Measurements from ENCODE around the gene C1QTNF4. TPM values are rescaled to one million over a fixed set of nuclear protein-coding genes. Genes with fewer than 3 reads are reported as not detected.
"Not testable (repeated sequence)": the region's sequence is repeated elsewhere in the genome, so short reads cannot be mapped to it uniquely, and the experiment has no call there.

Gene C1QTNF4
- polyA plus RNA-seq, 1 donor (not counting 4 experiments of a cell fraction or from before 2014, with no cell fraction given), result not detected

- Histone ChIP-seq H3K27me3 (ENCODE audit: control insufficient read depth, extremely low read depth, insufficient read depth, low read length) (no peaks in the 10 kb centered on the region), H2AFZ (ENCODE audit: control insufficient read depth, low read length) (peak overlapping the region; percentile 92), H3K9me3 (ENCODE audit: control insufficient read depth, low read depth, low read length) (no peaks in the 10 kb centered on the region), H3K79me2 (ENCODE audit: control insufficient read depth, insufficient read depth, low read length) (peaks cover 32% of the 10 kb centered on the region), H4K20me1 (ENCODE audit: control insufficient read depth, extremely low read depth, insufficient read depth, low read length) (no peaks in the 10 kb centered on the region), H3K4me3 (ENCODE audit: control insufficient read depth in 2 of 3, extremely low read depth in 1 of 3, insufficient read depth in 2 of 3, low read depth in 1 of 3, low read length in 3 of 3) (peak overlapping the region; percentile 84 to 96 (median 95)), H3K27ac (ENCODE audit: control insufficient read depth, insufficient read depth, low read length) (peak overlapping the region; percentile 92), H3K9ac (ENCODE audit: control insufficient read depth, extremely low read depth, insufficient read depth, low read length) (peak overlapping the region; percentile 96), H3K36me3 (ENCODE audit: control insufficient read depth in 2 of 2, extremely low read depth in 1 of 2, insufficient read depth in 2 of 2, low read length in 2 of 2) (peaks cover 7% of the 10 kb centered on the region in 2 experiments), H3K4me2 (ENCODE audit: control insufficient read depth, extremely low read depth, insufficient read depth, low read depth, low read length) (peak overlapping the region; percentile 89), H3K9me1 (ENCODE audit: control insufficient read depth, extremely low read depth, insufficient read depth, low read length) (no peaks in the 10 kb centered on the region), H3K4me1 (ENCODE audit: control insufficient read depth, extremely low read depth, insufficient read depth, low read length) (peaks cover 11% of the 10 kb centered on the region)
- dilution Hi-C loops (cut with MboI; ENCODE audit: extremely low pct_ligation_motif_present, low sequenced_read_pairs), result no loop called here
- FAIRE-seq (no peak), DNase-seq (ENCODE audit: low read depth, low spot score) (no peak)
- TF ChIP-seq CTCF (optimal IDR thresholded peaks at IDR 0.05 in 1 of 3, IDR thresholded peaks at IDR 0.05 in 1 of 3, conservative IDR thresholded peaks at IDR 0.05 in 1 of 3; ENCODE audit: extremely low read depth in 1 of 3, insufficient read depth in 2 of 3, low read length in 3 of 3) (no peak), EZH2 (IDR thresholded peaks at IDR 0.05; ENCODE audit: low read length) (no peak)
These were observed 47.4 kb upstream of the C1QTNF4 start for GRCh38 chr11:47641600-47642098.

GRCh38 chr11:47640506-47640905, 46.3 kb upstream of the C1QTNF4 start:
- Histone ChIP-seq H3K4me2 (ENCODE audit: control insufficient read depth, extremely low read depth, insufficient read depth, low read depth, low read length) (peak overlapping the region; percentile 89), H3K4me1 (ENCODE audit: control insufficient read depth, extremely low read depth, insufficient read depth, low read length) (peaks cover 11% of the 10 kb centered on the region), H3K4me3 (ENCODE audit: control insufficient read depth in 2 of 3, extremely low read depth in 1 of 3, insufficient read depth in 2 of 3, low read depth in 1 of 3, low read length in 3 of 3) (peak overlapping the region; percentile 84 to 96 (median 95)), H3K79me2 (ENCODE audit: control insufficient read depth, insufficient read depth, low read length) (peaks cover 32% of the 10 kb centered on the region)
- H3K9ac ChIP-seq (ENCODE audit: control insufficient read depth, extremely low read depth, insufficient read depth, low read length); dilution Hi-C loops (cut with MboI; ENCODE audit: extremely low pct_ligation_motif_present, low sequenced_read_pairs); DNase-seq (ENCODE audit: low read depth, low spot score); H3K27ac ChIP-seq (ENCODE audit: control insufficient read depth, insufficient read depth, low read length); FAIRE-seq; H4K20me1 ChIP-seq (ENCODE audit: control insufficient read depth, extremely low read depth, insufficient read depth, low read length); H2AFZ ChIP-seq (ENCODE audit: control insufficient read depth, low read length); H3K9me1 ChIP-seq (ENCODE audit: control insufficient read depth, extremely low read depth, insufficient read depth, low read length); H3K27me3 ChIP-seq (ENCODE audit: control insufficient read depth, extremely low read depth, insufficient read depth, low read length); H3K9me3 ChIP-seq (ENCODE audit: control insufficient read depth, low read depth, low read length); H3K36me3 ChIP-seq (ENCODE audit: control insufficient read depth in 2 of 2, extremely low read depth in 1 of 2, insufficient read depth in 2 of 2, low read length in 2 of 2): not testable (repeated sequence)

- H3K27ac ChIP-seq (ENCODE audit: control insufficient read depth, insufficient read depth, low read length), result not testable (repeated sequence)
These were observed 42.1 kb upstream of the C1QTNF4 start for GRCh38 chr11:47636331-47636730.

More at GRCh38 chr11:47636331-47636730, 42.1 kb upstream of the C1QTNF4 start:
- H3K9me3 ChIP-seq (ENCODE audit: control insufficient read depth, low read depth, low read length); H3K27me3 ChIP-seq (ENCODE audit: control insufficient read depth, extremely low read depth, insufficient read depth, low read length); H3K4me1 ChIP-seq (ENCODE audit: control insufficient read depth, extremely low read depth, insufficient read depth, low read length); DNase-seq (ENCODE audit: low read depth, low spot score); H3K4me3 ChIP-seq (ENCODE audit: control insufficient read depth in 2 of 3, extremely low read depth in 1 of 3, insufficient read depth in 2 of 3, low read depth in 1 of 3, low read length in 3 of 3); H2AFZ ChIP-seq (ENCODE audit: control insufficient read depth, low read length); dilution Hi-C loops (cut with MboI; ENCODE audit: extremely low pct_ligation_motif_present, low sequenced_read_pairs); H3K9me1 ChIP-seq (ENCODE audit: control insufficient read depth, extremely low read depth, insufficient read depth, low read length); H4K20me1 ChIP-seq (ENCODE audit: control insufficient read depth, extremely low read depth, insufficient read depth, low read length); H3K9ac ChIP-seq (ENCODE audit: control insufficient read depth, extremely low read depth, insufficient read depth, low read length); H3K4me2 ChIP-seq (ENCODE audit: control insufficient read depth, extremely low read depth, insufficient read depth, low read depth, low read length); FAIRE-seq: not testable (repeated sequence)
- peaks cover 22 to 25% of the 10 kb centered on the region in 2 experiments for H3K36me3 ChIP-seq (ENCODE audit: control insufficient read depth in 2 of 2, extremely low read depth in 1 of 2, insufficient read depth in 2 of 2, low read length in 2 of 2)
- peaks cover 22% of the 10 kb centered on the region for H3K79me2 ChIP-seq (ENCODE audit: control insufficient read depth, insufficient read depth, low read length)
